ENCODE results near the gene ARV1.

GRCh38 chr1:230976360-230976759 is 2.5 kb upstream of the ARV1 start:
- no peak for TF ChIP-seq HDAC2 (IDR thresholded peaks at IDR 0.05)
- no peak for TF ChIP-seq JUNB (IDR thresholded peaks at IDR 0.05)
- TF ChIP-seq MAX (IDR thresholded peaks at IDR 0.05; ENCODE audit: low read depth, low read length) = no peak
- no peak for TF ChIP-seq POLR2A (IDR thresholded peaks at IDR 0.05; ENCODE audit: low read depth, low read length)
- TF ChIP-seq POLR2AphosphoS5 (IDR thresholded peaks at IDR 0.05; ENCODE audit: low read length) = no peak
- TF ChIP-seq NFIC (IDR thresholded peaks at IDR 0.05; ENCODE audit: low read depth, low read length) = no peak
- no peak for TF ChIP-seq ZNF24 (IDR thresholded peaks at IDR 0.05)
- no peak for TF ChIP-seq ZBTB40 (IDR thresholded peaks at IDR 0.05; ENCODE audit: borderline replicate concordance)
